Iris pigment epithelial cell (primary cell): ENCODE measurements around the gene PRKACB.

ENCODE experiments used
- DNase-seq: peaks from one replicate; pipeline ENCODE4 v3.0.0-alpha.2; 2011; ENCODE audit warnings: low read depth

PRKACB gene

GRCh38 chr1:84143796-84144565, at the start of gene PRKACB:
Gene PRKACB, plus strand, starts transcription at chr1:84144271. Its CDS starts 91 bp downstream, at chr1:84144362.
- DNase-seq = peak; percentile 77

GRCh38 chr1:84095308-84095707, 48.8 kb upstream of the PRKACB start:
- no peak for DNase-seq

GRCh38 chr1:84096176-84096575, 47.9 kb upstream of the PRKACB start:
- DNase-seq = peak; percentile 39

GRCh38 chr1:84101204-84101603, 42.9 kb upstream of the PRKACB start:
- no peak for DNase-seq

GRCh38 chr1:84103197-84103992, 40.7 kb upstream of the PRKACB start:
- DNase-seq = peak; percentile 96

GRCh38 chr1:84107538-84107937, 36.5 kb upstream of the PRKACB start:
- DNase-seq = peak; percentile 85

GRCh38 chr1:84107955-84108354, 36.1 kb upstream of the PRKACB start:
- no peak for DNase-seq

- no peak for DNase-seq
Observed at GRCh38 chr1:84108900-84109578, 35.0 kb upstream of the PRKACB start.

GRCh38 chr1:84110629-84111028, 33.4 kb upstream of the PRKACB start:
- DNase-seq = no peak

GRCh38 chr1:84116558-84116957, 27.5 kb upstream of the PRKACB start:
- no peak for DNase-seq

GRCh38 chr1:84117868-84118267, 26.2 kb upstream of the PRKACB start:
- peak; percentile 74 for DNase-seq

GRCh38 chr1:84121360-84121759, 22.7 kb upstream of the PRKACB start:
- no peak for DNase-seq

- peak; percentile 67 for DNase-seq
Observed at GRCh38 chr1:84122780-84123382, 21.2 kb upstream of the PRKACB start.

GRCh38 chr1:84133479-84133878, 10.6 kb upstream of the PRKACB start:
- no peak for DNase-seq

GRCh38 chr1:84135341-84135740, 8.7 kb upstream of the PRKACB start:
- no peak for DNase-seq

- peak; percentile 27 for DNase-seq
Observed at GRCh38 chr1:84141182-84142003, 2.7 kb upstream of the PRKACB start.

- DNase-seq = peak; percentile 24
Observed at GRCh38 chr1:84145068-84145467, 997 bp downstream of the PRKACB start.

GRCh38 chr1:84146411-84147032, 2.5 kb downstream of the PRKACB start:
- DNase-seq = peak; percentile 86

GRCh38 chr1:84148758-84149157, 4.7 kb downstream of the PRKACB start:
- DNase-seq = no peak

GRCh38 chr1:84152649-84153056, 8.6 kb downstream of the PRKACB start:
- DNase-seq = peak; percentile 70

- no peak for DNase-seq
Observed at GRCh38 chr1:84155517-84155916, 11.4 kb downstream of the PRKACB start.
